Fibroblast of the aortic adventitia (primary cell): ENCODE data around the gene CFHR1. TPM values are rescaled to one million over a fixed set of nuclear protein-coding genes. Genes with fewer than 3 reads are reported as not detected.

Experiments used
- total RNA-seq: library from RNA; depleted of rRNA; stranded (reverse); fragments of >200 nt; gene quantifications from 2 replicates; pipeline ENCODE4 v1.2.3, GENCODE V29; 2012; ENCODE audit warnings: low replicate concordance

Gene CFHR1
- total RNA-seq, 1 donor = not detected

Other genes with a start within 250 kb of the CFHR1 start
- gene KCNT2, start 211.3 kb upstream of the CFHR1 start, total RNA-seq = 8.0 and 68.1 TPM in 2 replicates
- 105 and 517 TPM in 2 replicates for gene CFH, start 167.7 kb upstream of the CFHR1 start, total RNA-seq
- not detected in 2 replicates for gene CFHR3, start 44.9 kb upstream of the CFHR1 start, total RNA-seq
- gene CFHR4, start 68.3 kb downstream of the CFHR1 start, total RNA-seq = under 0.01 TPM in 1 of 2 replicates, not detected in the other
- gene CFHR2, start 124.0 kb downstream of the CFHR1 start, total RNA-seq = not detected in 2 replicates
- not detected in 2 replicates for gene CFHR5, start 157.8 kb downstream of the CFHR1 start, total RNA-seq
- not detected in 2 replicates for gene F13B, start 247.5 kb downstream of the CFHR1 start, total RNA-seq